ENCODE measurements around the gene CDKL2.
"Not testable (repeated sequence)": the region's sequence is repeated elsewhere in the genome, so short reads cannot be mapped to it uniquely, and the experiment has no call there.

Gene CDKL2

GRCh38 chr4:75630174-75630936 lies at the start of gene CDKL2:
Gene CDKL2, minus strand, starts transcription at chr4:75630528. Its CDS starts 4,540 bp downstream, at chr4:75625988.
- no peak for DNase-seq (ENCODE audit: low read depth, low spot score)
- no peak within 1 kb of the TSS for H3K27ac ChIP-seq

DNA sequence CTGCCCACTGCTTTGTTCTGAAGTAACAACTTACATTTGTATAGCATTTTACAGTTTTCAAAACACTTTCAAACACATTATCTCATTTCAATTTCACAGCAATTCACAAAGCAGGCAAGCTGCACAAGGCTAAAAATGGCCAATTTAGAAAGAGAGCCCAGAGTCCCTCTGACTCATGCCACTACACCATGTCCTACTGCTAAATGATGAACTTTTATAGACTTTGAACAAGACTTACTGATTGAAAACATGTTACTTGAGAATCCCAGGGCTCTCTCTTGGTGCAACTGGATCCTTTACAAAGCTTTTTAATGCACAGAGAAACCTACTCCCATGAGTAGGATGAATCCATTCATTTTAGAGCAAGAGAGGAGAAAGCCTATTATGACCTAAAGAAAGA lies 48.6 kb upstream of the CDKL2 start:
- no peak overlapping the region for H3K27ac ChIP-seq
- DNase-seq (ENCODE audit: low read depth, low spot score): no peak

DNA sequence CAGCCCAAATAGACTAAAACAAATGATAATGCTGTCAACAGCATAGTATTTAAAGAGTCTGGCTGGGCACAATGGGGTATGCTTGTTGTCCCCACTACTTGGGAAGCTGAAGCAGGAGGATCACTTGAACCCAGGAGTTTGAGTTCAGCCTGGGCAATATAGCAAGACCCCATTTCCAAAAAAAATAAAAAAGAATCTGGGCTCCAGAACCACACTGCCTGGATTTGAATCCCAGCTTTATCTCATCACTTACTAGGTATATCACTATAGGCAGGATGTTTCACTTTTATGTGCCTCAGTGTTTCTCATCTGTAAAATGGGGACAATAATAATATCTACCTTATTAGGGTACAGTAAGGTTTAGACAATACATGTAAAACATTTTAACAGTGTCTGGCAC lies 48.1 kb upstream of the CDKL2 start:
- DNase-seq (ENCODE audit: low read depth, low spot score): no peak

DNA sequence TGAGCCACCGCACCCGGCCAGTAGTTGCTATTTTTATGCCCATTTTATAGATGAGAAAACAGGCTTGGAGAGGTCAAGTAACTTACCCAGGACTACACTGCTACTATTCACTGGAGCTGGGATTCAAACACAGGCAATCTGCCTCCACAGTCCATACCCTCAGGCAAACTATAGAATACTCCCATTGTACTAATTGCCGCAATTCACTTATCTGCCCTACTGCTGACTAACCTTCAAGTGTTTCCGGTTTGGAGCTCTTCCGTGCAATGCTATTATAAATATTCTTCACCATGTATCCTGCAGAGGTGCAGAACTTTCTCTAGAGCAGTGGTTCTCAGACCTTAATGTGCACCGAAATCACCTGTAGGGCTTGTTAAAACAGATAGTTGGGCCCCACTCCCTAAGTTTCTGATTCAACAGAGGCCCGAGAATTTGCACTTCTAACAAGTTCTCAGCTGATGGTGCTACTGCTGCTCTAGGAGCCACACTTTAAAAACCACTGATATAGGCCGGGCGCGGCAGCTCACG lies 44.7 kb upstream of the CDKL2 start:
- no peak overlapping the region for H3K27ac ChIP-seq
- DNase-seq (ENCODE audit: low read depth, low spot score): no peak

More for the DNA sequence above, 48.1 kb upstream of the CDKL2 start:
- no peak overlapping the region for H3K27ac ChIP-seq

DNA sequence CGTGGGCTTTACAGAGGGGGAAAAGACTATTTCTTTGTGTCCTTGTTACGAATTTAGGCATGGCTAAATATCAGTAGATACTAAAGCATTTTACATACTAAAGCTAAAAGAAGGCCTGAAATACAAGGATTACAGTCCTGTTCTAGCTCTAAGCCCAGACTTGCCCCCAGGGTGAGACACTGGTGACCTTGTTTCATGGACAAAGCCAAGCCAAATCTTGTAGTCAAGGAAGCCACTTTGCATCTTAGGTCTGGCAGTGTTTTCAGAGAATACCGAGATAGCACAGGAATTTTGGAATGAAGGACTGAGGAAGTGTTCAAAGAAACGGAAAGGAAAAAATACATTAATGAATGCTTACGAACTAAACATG lies 43.6 kb upstream of the CDKL2 start:
- H3K27ac ChIP-seq: peak overlapping the region; percentile 94
- no peak for DNase-seq (ENCODE audit: low read depth, low spot score)

DNA sequence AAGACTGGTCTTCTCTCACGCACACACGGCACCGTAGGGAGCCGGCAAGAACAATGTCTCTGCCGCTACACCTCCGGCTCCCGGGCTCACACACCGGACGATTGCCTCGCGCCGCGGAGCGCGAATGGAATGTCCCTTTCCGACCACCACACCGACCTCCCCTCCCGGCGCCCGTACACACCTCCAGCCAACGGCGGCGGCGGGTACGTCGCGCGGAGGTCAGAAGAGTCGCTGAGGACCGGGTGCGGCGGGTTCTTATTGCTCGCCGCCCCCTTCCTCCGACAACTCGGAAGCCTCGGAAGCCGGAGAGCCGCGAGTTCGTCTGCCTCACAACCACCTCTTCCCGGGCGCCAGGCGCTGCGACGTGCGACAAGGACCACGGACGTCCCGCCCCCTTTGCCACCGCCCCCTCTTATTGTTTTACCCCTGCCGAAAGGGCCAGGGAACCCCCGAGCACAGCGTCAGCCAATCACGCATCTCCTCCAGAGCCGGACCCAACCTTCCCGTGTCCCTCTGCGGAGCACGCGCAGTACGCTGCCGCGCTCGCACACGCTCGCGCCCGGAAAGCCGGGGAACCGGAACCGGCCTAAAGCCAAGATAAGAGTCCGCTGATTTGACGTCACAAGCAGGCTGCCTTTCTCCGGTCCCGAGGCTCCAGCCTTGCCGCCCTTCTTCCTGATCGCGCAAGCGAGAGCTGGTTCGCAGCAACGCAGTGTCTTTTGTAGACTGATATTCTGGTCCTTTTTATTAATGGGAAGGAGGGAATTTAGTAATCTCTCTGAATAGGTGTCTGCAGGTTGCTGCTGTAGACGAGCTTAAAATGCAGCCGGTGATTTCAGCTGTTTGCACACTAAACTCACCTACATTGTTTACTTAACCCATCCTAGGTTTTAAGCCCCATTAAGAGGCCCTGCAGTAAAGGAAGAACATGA lies 43.0 kb upstream of the CDKL2 start, which contains the start of gene G3BP2:
TSS of gene G3BP2 (minus strand) at position 385 of the 932 bp plus-strand sequence. CDS start 11,386 bp downstream, outside the sequence.
- H3K27ac ChIP-seq: peak within 1 kb of the TSS; percentile 94
- peak; percentile 89 for DNase-seq (ENCODE audit: low read depth, low spot score)

GRCh38 chr4:75672461-75673026 lies 42.2 kb upstream of the CDKL2 start:
- DNase-seq (ENCODE audit: low read depth, low spot score): no peak

DNA sequence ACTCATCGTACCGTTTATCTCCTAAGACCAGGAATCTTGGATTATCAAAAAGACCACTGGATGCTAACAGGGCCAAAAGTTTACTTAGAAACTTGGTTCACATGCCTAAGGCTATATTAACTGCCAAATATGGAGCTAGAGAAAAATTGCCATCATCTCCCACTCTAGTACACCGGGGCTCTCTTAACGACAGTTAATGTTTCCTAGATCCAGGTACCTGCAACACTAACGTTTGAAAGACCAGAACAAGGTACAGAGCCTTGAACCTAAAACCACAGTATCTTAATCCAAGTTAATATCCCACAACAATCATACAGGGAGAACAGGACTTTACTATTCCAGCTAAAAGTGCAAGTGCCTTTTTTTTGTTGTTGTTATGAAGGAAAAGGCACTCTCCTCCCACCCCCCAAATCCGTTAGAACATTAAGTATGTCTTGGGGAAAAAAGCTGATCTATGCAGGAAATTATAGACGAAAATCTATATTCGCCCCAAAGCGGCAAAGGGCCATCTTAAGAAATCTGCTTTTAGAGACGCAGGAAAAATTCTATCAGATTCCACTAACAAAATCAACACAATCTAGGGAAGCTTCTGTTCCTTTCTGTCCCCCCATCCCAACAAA lies 41.6 kb upstream of the CDKL2 start:
- DNase-seq (ENCODE audit: low read depth, low spot score): no peak

More at GRCh38 chr4:75672461-75673026, 42.2 kb upstream of the CDKL2 start:
- H3K27ac ChIP-seq: peak overlapping the region; percentile 94

GRCh38 chr4:75668596-75668995 lies 38.3 kb upstream of the CDKL2 start:
- no peak for DNase-seq (ENCODE audit: low read depth, low spot score)
- no peak overlapping the region for H3K27ac ChIP-seq

More for the DNA sequence above, 41.6 kb upstream of the CDKL2 start:
- H3K27ac ChIP-seq: peak overlapping the region; percentile 94

- not testable (repeated sequence) for H3K27ac ChIP-seq; DNase-seq (ENCODE audit: low read depth, low spot score)
These were observed 37.3 kb upstream of the CDKL2 start for GRCh38 chr4:75667636-75668035.

- peak overlapping the region; percentile 38 for H3K27ac ChIP-seq
- DNase-seq (ENCODE audit: low read depth, low spot score): no peak
These were observed 36.0 kb upstream of the CDKL2 start for GRCh38 chr4:75666299-75666698.

- peak overlapping the region; percentile 38 for H3K27ac ChIP-seq
- not testable (repeated sequence) for DNase-seq (ENCODE audit: low read depth, low spot score)
These were observed 34.3 kb upstream of the CDKL2 start for GRCh38 chr4:75664604-75665003.

DNA sequence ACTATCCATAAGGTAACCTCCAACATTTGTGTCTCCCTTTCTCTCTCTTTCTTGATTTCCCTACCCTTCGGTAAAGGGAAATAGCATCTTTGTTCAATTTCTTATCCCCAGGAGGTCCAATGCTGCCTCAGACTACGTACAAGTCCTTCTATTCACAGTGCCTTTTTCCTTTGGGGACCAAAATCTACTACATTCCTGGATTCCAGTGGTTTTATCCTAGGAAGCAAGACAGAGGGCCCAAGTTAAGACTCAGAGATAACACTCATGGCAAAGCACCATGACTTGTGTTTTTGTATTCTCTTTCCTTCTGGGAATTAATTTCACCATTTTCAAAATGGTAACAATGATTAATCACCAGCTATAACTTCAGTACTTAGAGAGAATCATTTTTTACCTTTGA lies 32.3 kb upstream of the CDKL2 start:
- DNase-seq (ENCODE audit: low read depth, low spot score): no peak

GRCh38 chr4:75660491-75660890 lies 30.2 kb upstream of the CDKL2 start:
- peak overlapping the region; percentile 6 for H3K27ac ChIP-seq
- DNase-seq (ENCODE audit: low read depth, low spot score): no peak

More for the DNA sequence above, 32.3 kb upstream of the CDKL2 start:
- H3K27ac ChIP-seq: no peak overlapping the region

DNA sequence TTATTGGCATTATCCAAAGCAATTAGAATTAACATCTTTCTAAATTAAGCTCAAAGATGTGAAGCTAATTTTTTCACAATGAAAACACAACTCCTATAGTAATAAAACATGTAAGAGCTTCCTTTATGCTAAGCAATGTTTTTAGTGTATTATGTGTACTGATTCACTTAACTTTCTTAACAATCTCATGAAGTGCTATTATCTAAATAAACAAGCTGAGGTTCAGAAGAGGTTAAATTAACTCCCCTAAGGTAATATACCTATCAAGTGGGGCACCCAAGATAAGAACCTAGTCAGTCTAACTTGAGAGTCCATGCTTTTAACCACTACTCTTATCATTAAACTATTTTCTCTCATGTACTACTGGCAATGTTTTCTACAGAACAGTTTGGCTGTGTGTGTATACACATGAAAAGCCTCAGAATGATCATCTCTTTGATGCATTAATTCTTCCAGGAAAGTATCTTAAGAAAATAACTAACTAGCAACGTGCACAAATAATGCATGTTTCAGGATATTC lies 29.2 kb upstream of the CDKL2 start:
- no peak for DNase-seq (ENCODE audit: low read depth, low spot score)
- peak overlapping the region; percentile 17 for H3K27ac ChIP-seq

GRCh38 chr4:75658876-75659275 lies 28.5 kb upstream of the CDKL2 start:
- peak overlapping the region; percentile 17 for H3K27ac ChIP-seq
- no peak for DNase-seq (ENCODE audit: low read depth, low spot score)

DNA sequence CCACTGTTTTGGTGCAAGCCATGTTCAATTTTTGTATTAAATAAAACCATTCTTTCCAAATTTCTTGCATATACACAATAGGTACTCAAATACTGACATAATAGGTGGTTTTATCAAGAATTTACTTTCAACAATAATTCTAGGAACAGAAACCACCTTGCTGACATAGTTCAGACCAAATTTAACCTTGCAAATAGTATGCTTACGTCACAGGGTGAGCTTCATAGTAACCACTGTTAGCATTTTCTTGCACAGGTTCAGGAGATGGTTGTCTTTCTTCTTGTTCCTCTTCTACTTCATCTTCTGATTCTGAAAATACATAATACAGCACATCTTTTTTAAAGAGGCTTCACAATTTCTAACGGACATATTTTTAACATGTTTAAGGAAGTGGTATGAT lies 25.2 kb upstream of the CDKL2 start:
- H3K27ac ChIP-seq: no peak overlapping the region
- DNase-seq (ENCODE audit: low read depth, low spot score): no peak

- no peak overlapping the region for H3K27ac ChIP-seq
- no peak for DNase-seq (ENCODE audit: low read depth, low spot score)
These were observed 24.6 kb upstream of the CDKL2 start for GRCh38 chr4:75654905-75655304.

- no peak for DNase-seq (ENCODE audit: low read depth, low spot score)
- no peak overlapping the region for H3K27ac ChIP-seq
These were observed 23.6 kb upstream of the CDKL2 start for GRCh38 chr4:75653845-75654503.
